Measurements from ENCODE around the gene MLXIP. TPM values are rescaled to one million over a fixed set of nuclear protein-coding genes. Genes with fewer than 3 reads are reported as not detected.

The MLXIP gene
- total and polyA plus RNA-seq, 2 of the 8 experiments (the other 6 are each of a cell fraction or from before 2014, with no cell fraction given): 5.5 to 40.5 TPM

GRCh38 chr12:122097927-122098756, 19.6 kb downstream of the MLXIP start (continued):
- TF ChIP-seq SRF (IDR thresholded peaks at IDR 0.05; ENCODE audit: low read depth, low read length) (no peak), ASH2L (IDR thresholded peaks at IDR 0.05; ENCODE audit: low read length) (no peak), HDAC6 (IDR thresholded peaks at IDR 0.05; ENCODE audit: low read depth, low read length) (no peak), CTBP2 (IDR thresholded peaks at IDR 0.05; ENCODE audit: borderline replicate concordance, insufficient read depth, insufficient read length, low read length) (no peak), CHD2 (IDR thresholded peaks at IDR 0.05; ENCODE audit: low read length) (no peak), POU5F1 (IDR thresholded peaks at IDR 0.05; ENCODE audit: low read depth, low read length) (no peak)
